HG03575 (cell line): ENCODE measurements around the gene ZBTB38.

ENCODE experiments used
- ATAC-seq: cut with Tn5 transposase; IDR thresholded peaks from one replicate; pipeline ENCODE4 v1.9.1; 2021; ENCODE audit not compliant: unreplicated experiment, insufficient number of reproducible peaks, low FRiP score; ENCODE audit errors: extremely low read depth

Gene ZBTB38

GRCh38 chr3:141399200-141399599 lies 30.9 kb downstream of the ZBTB38 start:
- ATAC-seq = no peak

- no peak for ATAC-seq
These were observed 32.0 kb downstream of the ZBTB38 start for GRCh38 chr3:141400073-141400971.

GRCh38 chr3:141401095-141401494 lies 32.8 kb downstream of the ZBTB38 start:
- ATAC-seq = no peak

- ATAC-seq = no peak
These were observed 33.5 kb downstream of the ZBTB38 start for GRCh38 chr3:141401573-141402475.

GRCh38 chr3:141402476-141403171 lies 34.3 kb downstream of the ZBTB38 start:
- no peak for ATAC-seq

- ATAC-seq = no peak
These were observed 35.3 kb downstream of the ZBTB38 start for GRCh38 chr3:141403576-141403975.

- ATAC-seq = no peak
These were observed 36.7 kb downstream of the ZBTB38 start for GRCh38 chr3:141405025-141405424.

- ATAC-seq = no peak
These were observed 37.3 kb downstream of the ZBTB38 start for GRCh38 chr3:141405591-141405990.

GRCh38 chr3:141406265-141406664 lies 38.0 kb downstream of the ZBTB38 start:
- ATAC-seq = no peak

- no peak for ATAC-seq
These were observed 38.7 kb downstream of the ZBTB38 start for GRCh38 chr3:141407047-141407446.

- ATAC-seq = no peak
These were observed 39.5 kb downstream of the ZBTB38 start for GRCh38 chr3:141407825-141408224.

- no peak for ATAC-seq
These were observed 40.3 kb downstream of the ZBTB38 start for GRCh38 chr3:141408596-141408995.

GRCh38 chr3:141409940-141410241 lies 41.6 kb downstream of the ZBTB38 start:
- no peak for ATAC-seq

- ATAC-seq = no peak
These were observed 42.1 kb downstream of the ZBTB38 start for GRCh38 chr3:141410408-141410807.

- ATAC-seq = no peak
These were observed 42.5 kb downstream of the ZBTB38 start for GRCh38 chr3:141410846-141411245.

- ATAC-seq = no peak
These were observed 43.0 kb downstream of the ZBTB38 start for GRCh38 chr3:141411251-141411771.

- no peak for ATAC-seq
These were observed 44.0 kb downstream of the ZBTB38 start for GRCh38 chr3:141412087-141412935.

GRCh38 chr3:141412936-141413354 lies 44.6 kb downstream of the ZBTB38 start:
- no peak for ATAC-seq
